IPS DF 4.7 (cell line): Measurements from ENCODE around the gene DVL2.

ENCODE experiments used
- DNase-seq: peaks from one replicate; pipeline ENCODE4 v3.0.0-alpha.2; 2013; ENCODE audit warnings: low spot score; ENCODE audit errors: extremely low read depth

DVL2 gene

DNA sequence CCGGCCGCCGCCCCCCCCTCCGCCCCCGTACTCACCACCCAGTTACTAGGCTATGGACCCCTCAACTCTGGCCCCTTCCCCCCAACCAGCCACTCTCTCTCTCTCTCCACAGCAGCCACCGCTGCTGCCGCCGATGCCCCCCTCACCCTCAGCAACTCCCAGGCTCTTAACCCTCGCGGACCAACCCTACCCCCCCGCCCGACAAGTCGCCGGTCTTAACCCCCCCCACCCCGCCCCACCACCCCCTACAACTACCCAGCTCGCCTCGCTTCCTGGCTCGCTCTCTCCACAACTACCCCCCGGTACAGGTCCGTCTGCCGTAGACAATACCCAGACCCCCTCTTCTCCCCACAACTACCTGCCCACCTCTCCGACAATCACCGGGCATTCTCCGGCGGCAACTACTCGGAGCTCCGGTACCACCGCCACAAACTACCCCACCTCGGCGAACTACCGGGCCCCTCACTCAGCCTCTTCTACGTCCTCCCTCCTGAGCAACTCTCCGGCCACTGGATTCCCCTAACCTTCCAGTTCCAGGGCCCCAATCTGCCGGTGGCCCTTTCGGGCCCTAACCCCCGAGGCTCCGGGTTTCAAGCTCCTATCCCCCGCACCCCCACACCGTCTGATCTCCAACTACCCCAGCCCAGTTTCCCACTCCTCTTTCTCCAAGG lies 4.2 kb upstream of the DVL2 start:
- no peak for DNase-seq

DNA sequence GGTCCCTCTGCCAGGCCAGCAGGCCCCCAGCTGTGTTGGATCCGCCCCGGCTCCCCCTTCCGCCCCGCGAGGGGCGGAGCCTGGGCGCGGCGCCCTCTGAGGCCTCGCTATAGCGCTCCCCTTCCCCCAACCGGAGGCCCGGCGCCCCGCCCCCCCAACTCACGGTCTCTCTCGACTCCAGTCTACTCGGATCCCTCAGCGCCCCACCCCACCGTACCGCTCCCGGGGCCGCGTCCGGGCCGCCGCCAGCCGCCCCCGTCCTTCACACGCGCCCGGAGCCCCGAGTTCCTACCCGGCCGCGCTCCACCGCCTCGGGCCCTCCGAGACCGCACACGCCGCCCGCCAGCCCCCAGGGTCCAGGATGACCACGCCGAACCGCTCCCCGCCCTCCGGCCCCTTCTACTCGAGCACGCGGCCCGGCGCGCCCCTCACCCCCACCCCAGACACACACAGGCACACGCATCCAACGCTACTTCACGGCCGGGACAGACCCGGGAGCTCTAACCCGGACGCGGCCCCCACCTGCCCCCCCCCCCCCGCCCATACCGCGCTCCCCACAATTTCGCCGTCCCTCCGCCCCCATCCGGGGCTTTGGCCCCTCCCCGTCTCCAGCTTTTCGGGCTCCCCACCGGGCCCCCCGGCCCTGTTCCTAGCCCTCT lies 3.6 kb upstream of the DVL2 start:
- DNase-seq = no peak

DNA sequence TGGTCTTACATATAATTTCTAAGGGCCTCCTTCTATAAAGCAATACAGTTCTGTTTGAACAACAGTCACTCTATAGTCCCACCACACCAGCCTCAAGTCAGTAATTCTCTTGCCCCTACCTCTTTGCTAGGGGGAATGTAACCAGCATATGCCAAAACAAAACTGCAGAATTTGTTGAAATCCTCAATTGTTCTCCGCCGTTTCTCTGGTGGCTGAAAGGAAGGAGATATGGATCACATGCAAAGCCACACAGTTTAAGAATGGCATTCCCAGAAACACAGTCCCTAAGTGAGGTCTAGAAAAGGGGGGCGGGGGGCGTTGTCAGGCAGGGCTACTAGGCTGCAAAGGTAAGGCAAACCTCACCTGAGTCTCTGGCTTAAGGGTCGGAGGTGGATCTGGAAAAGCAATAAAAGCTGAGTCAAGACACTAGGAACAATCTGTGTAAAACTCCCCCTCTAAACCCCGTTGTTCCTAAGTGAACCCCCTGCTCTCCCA lies 3.0 kb upstream of the DVL2 start:
- DNase-seq = no peak

DNA sequence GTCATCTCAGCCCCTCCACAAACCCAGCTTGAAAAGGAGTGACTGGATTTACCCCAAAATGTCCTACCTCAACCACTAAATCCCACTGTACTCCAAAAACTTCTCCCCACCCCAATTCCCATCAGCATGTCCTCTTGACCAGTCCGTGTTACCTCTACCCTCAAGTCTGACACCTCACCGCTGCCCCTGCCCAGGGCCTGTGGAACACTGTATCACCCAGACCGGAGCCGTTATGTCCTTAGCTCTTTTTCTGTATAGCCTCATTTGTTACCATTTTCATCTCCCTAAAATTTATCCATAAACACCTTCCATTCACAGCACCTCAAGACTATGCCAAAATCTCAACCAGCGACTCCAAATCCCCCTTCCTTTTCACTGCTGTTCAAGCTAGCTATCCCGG lies 2.5 kb upstream of the DVL2 start:
- DNase-seq = no peak

DNA sequence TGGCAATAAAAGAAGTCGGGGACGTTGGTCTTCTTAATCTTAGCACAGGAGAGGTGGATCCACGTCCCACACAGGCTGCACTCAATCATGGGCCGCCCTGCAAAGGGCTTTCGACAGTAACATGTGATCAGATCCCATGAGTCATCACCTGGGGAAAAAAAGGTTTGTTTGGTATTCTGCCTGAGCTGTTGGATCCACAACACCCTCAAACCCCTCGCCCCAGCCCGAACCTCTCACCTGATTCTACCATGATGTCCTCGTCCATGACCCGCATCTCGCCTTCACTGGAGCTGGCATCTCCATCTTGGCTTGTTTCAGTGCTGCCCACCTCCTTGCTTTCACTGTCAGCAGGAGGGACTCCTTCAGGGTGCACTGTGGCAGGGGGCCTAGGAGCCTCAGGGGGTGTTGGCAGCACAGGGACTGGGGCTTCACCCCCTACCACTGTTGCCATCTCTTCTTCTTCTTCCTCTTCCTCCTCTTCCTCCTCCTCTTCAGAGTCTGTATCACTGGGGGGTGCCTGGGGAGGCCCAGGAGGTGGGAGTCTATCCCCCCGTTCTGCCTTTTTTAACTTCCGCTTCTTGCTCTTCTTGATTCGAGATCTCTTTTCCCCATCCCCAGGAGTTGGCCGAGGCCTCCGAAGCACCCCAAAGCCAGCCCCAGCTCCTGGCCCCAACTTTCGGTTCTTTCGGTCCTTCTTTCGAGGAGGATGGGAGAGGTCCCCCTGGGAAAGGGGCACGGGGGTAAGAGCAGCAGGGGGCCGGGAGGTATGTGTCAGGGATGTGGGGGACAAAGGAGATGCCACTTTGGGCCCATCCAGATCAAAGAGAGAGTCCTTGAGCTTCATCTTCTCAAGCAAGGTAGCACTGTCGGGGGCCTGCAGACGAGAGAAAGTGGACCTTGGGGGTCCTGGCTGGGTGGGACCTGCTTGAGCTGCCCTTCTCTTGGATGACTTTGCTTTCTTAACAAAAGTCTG lies 1.7 kb upstream of the DVL2 start:
- no peak for DNase-seq

DNA sequence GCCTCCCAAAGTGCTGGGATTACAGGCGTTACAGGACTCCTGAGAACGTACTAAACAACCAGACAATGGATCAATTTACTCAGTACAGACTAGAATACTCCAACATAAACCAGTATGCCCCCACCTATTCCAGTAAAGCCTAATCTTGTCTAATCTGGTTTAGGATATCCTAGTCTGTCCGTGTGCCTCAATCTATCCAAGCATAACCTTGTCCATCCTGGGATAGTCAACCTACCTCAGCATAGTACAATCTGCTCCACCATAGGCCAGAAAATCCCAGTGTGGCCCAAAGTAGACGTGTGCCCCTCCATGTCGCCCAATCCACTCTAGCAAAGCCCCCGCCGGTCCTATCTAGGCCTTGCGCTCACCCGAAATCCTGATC lies 625 bp downstream of the DVL2 start:
- no peak for DNase-seq

DNA sequence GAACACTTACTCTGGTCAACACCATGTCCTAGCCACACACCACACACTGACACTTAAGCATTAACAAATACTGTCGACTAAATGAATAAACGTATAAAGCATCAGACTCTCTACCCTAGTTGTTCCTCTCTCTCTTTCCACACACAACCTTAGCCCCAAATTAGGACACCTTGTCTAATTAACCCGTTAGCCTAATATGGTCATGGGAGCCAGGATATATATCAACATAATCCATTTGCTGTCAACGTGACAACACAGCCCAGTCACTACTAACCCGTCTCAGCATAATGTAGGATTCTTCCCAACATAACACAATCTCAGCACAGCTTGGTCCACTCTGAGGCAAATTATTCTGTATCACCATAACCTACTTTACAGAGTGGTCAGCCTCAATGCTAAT lies 2.2 kb downstream of the DVL2 start:
- no peak for DNase-seq

DNA sequence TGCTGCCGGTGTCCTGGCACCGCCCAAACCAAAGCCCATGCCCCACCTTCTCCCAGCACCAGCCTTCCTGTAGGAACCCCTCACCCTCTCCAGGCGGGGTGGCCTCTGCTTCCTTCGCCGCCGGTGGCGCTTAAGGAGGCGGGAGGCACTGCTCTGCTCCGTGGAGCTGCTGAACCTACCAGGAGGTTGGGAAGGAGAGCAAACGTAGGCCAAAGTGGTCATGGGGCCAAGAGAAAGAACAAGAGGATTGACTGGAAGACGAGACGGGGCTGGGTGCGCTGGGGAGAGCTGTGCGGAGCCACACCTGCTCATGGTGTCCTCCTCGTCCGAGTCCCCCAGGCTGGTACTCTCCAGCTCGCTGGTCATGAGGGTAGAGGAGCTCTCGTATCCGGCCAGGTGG lies 4.8 kb downstream of the DVL2 start:
- DNase-seq = no peak

DNA sequence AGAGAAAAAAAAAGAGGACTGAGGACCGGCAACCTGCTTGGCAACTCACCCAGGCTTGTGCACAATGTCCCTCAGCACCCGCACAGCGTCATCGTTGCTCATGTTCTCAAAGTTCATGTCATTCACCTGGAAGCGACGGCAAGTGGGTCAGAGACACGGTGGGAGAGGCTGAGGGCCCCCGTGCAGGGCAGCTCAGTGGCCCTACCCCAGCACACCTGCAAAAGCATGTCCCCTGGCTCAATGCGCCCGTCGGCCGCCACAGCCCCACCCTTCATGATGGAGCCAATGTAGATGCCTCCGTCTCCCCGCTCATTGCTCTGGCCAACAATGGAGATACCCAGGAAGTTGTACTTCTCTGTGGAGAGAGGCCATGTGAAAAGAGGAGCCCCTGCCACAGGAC lies 5.4 kb downstream of the DVL2 start:
- no peak for DNase-seq

DNA sequence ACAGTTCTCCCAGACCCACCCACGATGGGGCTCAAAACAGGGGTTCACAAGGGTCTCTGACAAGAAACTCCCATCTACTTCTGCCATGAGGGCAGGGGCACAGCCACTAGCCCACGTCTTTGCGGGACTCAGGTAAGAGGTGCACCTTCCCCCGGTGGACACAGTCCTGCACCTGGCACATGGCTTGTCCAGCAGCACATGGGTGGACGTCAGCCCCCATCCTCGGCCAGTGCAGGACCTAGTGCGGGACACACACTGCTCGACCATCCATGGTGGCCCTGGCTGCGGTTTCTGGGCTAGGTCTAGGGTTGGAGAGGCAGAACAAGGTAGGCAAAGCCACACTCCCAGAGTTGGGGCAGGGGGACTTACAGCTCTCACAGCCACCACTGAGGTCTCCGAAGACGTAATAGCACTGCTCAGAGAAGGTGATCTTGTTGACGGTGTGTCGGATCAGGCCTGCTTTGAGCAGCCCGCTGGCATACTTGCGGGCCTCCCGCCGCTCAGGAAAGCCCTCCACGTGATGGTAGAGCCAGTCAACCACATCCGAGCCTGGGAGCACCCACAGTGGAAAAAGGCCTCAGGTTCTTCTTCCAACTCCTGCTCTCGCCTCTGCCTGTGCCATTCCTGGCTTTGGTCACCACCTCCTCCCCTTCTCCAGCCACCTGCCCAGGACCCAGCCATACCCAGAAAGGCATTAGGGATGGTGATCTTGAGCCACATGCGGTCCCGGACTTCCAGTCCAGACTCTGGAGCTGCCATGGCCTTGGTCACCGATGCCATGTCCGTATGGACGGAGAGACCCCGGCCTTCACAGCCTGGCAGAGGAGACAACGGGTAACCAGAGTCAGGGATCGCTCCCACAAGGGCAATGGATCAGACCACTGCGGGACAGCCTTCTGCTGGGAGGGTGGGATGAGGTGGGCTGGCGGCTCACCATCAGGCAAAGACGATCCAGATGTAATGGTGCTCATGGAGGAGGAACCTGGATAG lies 7.3 kb downstream of the DVL2 start:
- DNase-seq = no peak

DNA sequence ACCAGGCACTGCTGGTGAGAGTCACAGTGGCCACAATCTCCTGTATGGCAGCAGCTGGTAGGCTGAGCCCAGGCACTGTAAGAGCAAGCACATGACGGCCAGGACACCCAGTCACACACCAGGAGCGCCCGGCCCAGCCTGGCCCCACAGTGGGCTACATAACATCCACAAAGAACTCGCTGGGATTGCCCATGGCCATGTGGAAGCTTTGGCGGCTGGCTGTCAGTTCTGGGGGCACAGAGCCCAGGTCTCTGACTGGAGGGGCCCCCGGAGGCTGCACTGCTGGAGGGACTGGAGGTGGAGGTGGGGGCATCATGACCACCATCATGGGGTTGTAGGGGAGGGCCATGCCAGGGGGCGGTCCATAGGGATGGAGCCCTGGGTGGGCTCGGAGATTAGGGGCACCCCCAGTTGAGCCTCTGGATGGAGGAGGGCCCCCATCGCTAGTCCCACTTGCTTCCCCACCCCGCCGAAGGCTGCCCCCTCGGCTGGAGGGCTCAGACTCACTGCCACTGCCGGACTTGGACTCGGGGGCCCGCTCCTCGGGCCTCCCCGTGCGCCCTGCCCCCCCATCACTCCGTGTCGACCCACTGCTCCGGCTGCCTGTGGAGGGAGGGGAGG lies 8.5 kb downstream of the DVL2 start:
- DNase-seq = no peak

DNA sequence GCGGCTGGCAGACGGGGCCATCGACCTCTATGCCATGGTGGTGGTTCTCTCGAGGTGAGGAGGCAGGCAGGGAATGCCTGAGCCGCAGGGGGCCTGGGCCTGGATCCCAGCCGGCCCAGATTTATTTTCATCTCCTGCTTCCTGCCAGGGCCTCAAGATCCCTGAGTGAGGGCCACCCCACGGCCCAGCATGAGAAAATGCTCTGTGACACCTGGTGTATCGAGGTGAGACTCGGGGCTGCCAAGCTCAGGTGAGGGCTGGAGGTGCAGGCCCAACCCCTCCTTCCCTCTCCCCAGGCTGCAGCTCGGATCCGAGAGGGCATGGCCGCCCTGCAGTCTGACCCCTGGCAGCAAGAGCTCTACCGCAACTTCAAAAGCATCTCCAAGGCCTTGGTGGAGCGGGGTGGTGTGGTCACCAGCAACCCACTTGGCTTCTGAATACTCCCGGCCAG lies 9.6 kb downstream of the DVL2 start:
- DNase-seq = no peak

DNA sequence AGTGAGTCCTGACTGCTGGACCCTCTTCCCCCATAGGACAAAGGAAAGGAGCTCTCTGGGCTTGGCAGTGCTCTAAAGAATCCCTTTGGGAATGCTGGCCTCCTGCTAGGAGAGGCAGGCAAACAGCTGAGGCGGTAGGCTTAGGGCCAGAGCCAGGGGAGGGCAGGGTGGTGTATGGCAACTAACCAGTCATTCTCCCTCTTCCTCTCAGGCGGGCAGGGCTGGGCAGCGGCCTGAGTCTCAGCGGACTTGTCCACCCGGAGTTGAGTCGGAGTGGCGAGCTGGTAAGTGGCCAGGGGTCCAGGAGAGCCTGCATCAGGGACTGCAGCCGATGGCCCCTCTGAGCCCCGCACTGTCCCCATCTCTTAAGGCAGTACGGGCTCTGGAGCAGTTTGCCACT lies 10.2 kb downstream of the DVL2 start:
- no peak for DNase-seq

DNA sequence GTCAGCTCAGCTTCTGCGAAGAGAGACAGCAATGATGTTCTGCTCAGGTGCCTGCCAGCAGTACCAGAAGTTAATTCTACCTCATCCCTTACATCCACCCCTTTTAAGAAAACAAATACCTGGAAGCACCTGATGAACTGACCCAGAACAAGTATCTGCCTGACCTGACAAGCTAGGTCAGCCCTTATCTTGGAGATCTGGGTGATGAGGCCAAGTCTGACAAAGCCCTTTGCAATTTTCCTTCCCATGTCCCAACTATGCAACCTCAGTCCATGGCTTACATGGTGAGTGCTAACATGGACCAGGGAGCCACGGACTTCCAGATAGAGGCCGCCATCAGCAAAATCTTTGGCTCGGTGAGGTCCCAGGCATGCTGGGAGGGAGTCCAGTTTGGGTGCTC lies 10.9 kb downstream of the DVL2 start:
- no peak for DNase-seq

DNA sequence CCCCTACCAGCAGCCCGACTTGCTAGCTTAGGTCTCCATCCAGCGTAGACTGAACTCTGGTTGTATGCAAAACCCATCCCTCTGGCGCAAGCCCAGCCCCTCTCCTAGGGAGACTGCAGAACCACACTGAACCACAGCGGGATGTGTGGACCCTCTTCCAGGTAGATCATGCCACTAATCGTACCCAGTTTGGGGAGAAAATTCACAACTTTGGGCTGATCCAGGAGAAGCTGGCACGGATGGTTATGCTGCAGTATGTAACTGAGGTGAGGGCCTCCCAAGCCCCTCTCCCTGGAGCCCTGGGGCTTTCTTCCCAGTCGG lies 11.4 kb downstream of the DVL2 start:
- DNase-seq = no peak

DNA sequence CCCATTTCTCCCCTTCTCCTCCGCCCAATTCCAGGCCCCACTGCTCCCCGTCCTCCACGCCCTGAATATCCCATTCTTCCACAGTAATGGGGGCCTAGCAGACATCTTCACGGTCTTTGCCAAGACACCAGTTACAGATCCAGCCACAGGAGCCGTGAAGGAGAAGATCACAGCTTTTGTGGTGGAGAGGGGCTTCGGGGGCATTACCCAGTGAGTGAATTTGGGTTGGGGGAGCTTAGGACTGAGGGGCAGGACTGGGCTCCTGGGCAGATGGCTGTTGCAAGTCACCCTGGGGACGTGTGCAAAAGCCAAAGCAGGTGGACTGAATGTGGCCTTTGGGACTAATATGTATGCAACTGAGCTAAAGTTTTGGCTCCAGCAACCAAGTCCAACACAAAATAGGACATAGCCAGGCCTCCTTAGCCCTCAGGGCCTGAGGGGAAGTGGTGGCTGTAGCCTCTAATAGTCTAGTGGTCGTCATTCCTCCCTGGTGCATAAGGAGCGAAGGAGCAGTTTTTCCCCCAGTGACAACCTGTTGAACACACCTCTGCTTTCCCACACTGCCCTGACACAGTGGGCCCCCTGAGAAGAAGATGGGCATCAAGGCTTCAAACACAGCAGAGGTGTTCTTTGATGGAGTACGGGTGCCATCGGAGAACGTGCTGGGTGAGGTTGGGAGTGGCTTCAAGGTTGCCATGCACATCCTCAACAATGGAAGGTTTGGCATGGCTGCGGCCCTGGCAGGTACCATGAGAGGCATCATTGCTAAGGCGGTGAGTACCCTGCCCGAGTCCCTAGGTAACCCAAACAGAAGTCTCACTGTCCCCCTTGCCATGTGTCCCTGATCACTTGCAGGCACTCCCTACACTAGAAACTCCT lies 12.0 kb downstream of the DVL2 start:
- no peak for DNase-seq

DNA sequence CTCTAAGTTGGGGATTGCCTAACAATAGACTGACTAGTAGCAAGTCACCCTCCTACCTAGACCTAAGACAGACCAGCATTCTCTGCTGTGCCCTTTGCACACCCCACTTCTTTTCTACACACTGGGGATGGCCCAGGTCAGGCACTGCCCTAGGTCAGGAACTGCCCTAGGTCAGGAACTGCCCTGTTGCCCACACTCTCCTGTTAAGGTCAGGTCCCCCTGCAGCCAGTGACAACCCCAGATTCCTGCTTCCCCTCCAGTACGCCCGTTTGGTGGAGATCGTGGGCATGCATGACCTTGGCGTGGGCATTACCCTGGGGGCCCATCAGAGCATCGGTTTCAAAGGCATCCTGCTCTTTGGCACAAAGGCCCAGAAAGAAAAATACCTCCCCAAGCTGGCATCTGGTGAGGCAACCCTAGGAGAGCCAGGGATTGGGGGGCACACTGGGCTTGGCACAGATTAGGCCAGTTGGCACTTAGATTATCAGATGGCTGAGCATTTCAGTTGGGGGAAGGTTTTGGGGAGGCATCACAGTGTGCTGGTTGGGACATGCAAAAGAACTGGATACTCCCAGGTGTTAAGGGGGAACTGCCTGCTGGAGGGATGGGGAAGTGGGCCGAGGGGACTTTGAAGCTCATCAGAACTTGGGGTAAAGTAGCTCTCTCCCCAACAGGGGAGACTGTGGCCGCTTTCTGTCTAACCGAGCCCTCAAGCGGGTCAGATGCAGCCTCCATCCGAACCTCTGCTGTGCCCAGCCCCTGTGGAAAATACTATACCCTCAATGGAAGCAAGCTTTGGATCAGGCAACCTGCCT lies 12.8 kb downstream of the DVL2 start:
- DNase-seq = no peak

DNA sequence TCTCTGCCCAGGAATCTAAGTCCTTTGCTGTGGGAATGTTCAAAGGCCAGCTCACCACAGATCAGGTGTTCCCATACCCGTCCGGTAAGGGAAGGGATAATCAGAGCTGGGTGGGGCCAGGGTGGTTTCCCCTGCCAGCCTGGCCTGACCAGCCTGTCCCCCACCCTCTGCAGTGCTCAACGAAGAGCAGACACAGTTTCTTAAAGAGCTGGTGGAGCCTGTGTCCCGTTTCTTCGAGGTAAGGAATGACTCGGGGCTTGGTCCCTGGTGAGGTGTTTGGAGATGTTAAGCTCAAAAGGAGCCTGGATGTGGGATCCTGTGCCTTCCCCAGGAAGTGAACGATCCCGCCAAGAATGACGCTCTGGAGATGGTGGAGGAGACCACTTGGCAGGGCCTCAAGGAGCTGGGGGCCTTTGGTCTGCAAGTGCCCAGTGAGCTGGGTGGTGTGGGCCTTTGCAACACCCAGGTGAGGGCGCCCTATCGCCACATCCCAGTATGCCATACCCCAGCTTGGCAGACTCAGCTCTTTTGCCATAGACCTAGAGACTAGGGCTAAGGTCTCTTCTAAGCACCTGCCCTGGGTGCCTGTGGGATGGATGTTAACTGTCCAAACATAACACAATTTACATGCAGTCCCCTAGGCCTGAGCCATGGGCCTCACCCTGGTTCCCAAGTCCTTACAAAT lies 13.6 kb downstream of the DVL2 start:
- no peak for DNase-seq
